KMS-11 (cell line): ENCODE results near the gene CEP97.

Experiments
- H2AFZ ChIP-seq: fragments of 200-600 bp; sonication (generic); 2 replicates; pipeline ENCODE4 v1.6.1; 2016; ENCODE audit warnings: antibody characterized with exemption, mixed run types, low read depth
- H3K27ac ChIP-seq: fragments of 200-600 bp; sonication (generic); 2 replicates; pipeline ENCODE4 v1.6.1; 2016; ENCODE audit warnings: mild to moderate bottlenecking, mixed run types
- H3K27me3 ChIP-seq: fragments of 200-600 bp; sonication (generic); 2 replicates; pipeline ENCODE4 v1.6.1; 2017; ENCODE audit warnings: mild to moderate bottlenecking, low read depth, mixed run types, moderate library complexity; ENCODE audit not compliant: insufficient read depth
- H3K36me3 ChIP-seq: fragments of 200-600 bp; sonication (generic); 2 replicates; pipeline ENCODE4 v1.6.1; 2017; ENCODE audit warnings: mild to moderate bottlenecking, mixed run types; ENCODE audit not compliant: insufficient read depth
- H3K4me1 ChIP-seq: fragments of 200-600 bp; sonication (generic); 2 replicates; pipeline ENCODE4 v1.6.1; 2016; ENCODE audit warnings: mild to moderate bottlenecking, low read depth, mixed run types; ENCODE audit not compliant: poor library complexity, severe bottlenecking
- H3K4me2 ChIP-seq: fragments of 200-600 bp; sonication (generic); 2 replicates; pipeline ENCODE4 v1.7.0; 2016; ENCODE audit warnings: mild to moderate bottlenecking, mixed run types
- H3K4me3 ChIP-seq: fragments of 200-600 bp; sonication (generic); IDR thresholded peaks from 2 replicates; pipeline ENCODE4 v1.6.1; 2017; ENCODE audit warnings: low read depth, low read length, mixed read lengths; ENCODE audit not compliant: insufficient read depth
- H3K79me2 ChIP-seq: fragments of 200-600 bp; sonication (generic); 2 replicates; pipeline ENCODE4 v1.6.1; 2016; ENCODE audit warnings: low read depth, mixed run types; ENCODE audit not compliant: insufficient read depth
- H3K9ac ChIP-seq: fragments of 200-600 bp; sonication (generic); 2 replicates; pipeline ENCODE4 v1.6.1; 2016; ENCODE audit warnings: mild to moderate bottlenecking, mixed run types
- H4K20me1 ChIP-seq: fragments of 200-600 bp; sonication (generic); 2 replicates; pipeline ENCODE4 v1.6.1; 2016; ENCODE audit warnings: mild to moderate bottlenecking, mixed run types; ENCODE audit not compliant: insufficient read depth
- CTCF ChIP-seq: fragments of 200-600 bp; sonication (generic); conservative IDR thresholded peaks from 2 replicates; pipeline ENCODE4 v1.6.1; 2017; ENCODE audit warnings: low read depth, mild to moderate bottlenecking, antibody characterized with exemption, low read length, moderate library complexity, mixed read lengths

CEP97 gene

GRCh38 chr3:101724329-101725193 is at the start of gene CEP97:
Gene CEP97 (plus strand): TSS chr3:101724614. CDS start chr3:101724677, 63 bp downstream.
- Histone ChIP-seq H4K20me1 (no peaks in the 10 kb centered on the region), H3K79me2 (peaks cover 15% of the 10 kb centered on the region; the same call in 1 of the 2 replicates), H3K4me2 (peak within 1 kb of the TSS; percentile 65), H3K27me3 (no peaks in the 10 kb centered on the region), H3K4me1 (peaks cover 29% of the 10 kb centered on the region), H3K9ac (peak within 1 kb of the TSS; percentile 54; the same call in 1 of the 2 replicates), H2AFZ (peak within 1 kb of the TSS; percentile 91), H3K36me3 (peaks cover 4% of the 10 kb centered on the region; the same call in 1 of the 2 replicates), H3K27ac (peak within 1 kb of the TSS; percentile 23; the same call in 1 of the 2 replicates), H3K4me3 (peak within 1 kb of the TSS; percentile 82)
- TF ChIP-seq CTCF: no peak

GRCh38 chr3:101675709-101676215 is 48.7 kb upstream of the CEP97 start:
- Histone ChIP-seq H3K36me3 (peaks cover 7% of the 10 kb centered on the region; the same call in 1 of the 2 replicates), H3K27me3 (no peaks in the 10 kb centered on the region), H3K79me2 (peaks cover 39% of the 10 kb centered on the region), H3K27ac (peak overlapping the region; percentile 90; the same call in 1 of the 2 replicates), H3K4me1 (peaks cover 15% of the 10 kb centered on the region), H4K20me1 (no peaks in the 10 kb centered on the region), H3K4me2 (peak overlapping the region; percentile 65), H3K9ac (peak overlapping the region; percentile 87), H3K4me3 (peak overlapping the region; percentile 71), H2AFZ (peak overlapping the region; percentile 3; the same call in 1 of the 2 replicates)
- TF ChIP-seq CTCF: no peak

- no peak for TF ChIP-seq CTCF
- Histone ChIP-seq H3K4me3 (peak overlapping the region; percentile 71), H3K27ac (peak overlapping the region; percentile 90), H2AFZ (peak overlapping the region; percentile 72), H3K36me3 (peaks cover 12% of the 10 kb centered on the region; the same call in 1 of the 2 replicates), H3K9ac (peak overlapping the region; percentile 87), H3K27me3 (no peaks in the 10 kb centered on the region), H4K20me1 (peaks cover 4% of the 10 kb centered on the region), H3K4me1 (peaks cover 15% of the 10 kb centered on the region), H3K79me2 (peaks cover 41% of the 10 kb centered on the region), H3K4me2 (peak overlapping the region; percentile 65; the same call in 1 of the 2 replicates)
Measured at GRCh38 chr3:101676216-101676764, 48.1 kb upstream of the CEP97 start.

- Histone ChIP-seq H3K79me2 (peaks cover 47% of the 10 kb centered on the region), H3K36me3 (peaks cover 18% of the 10 kb centered on the region; the same call in 1 of the 2 replicates), H2AFZ (peak within 1 kb of the TSS; percentile 72), H3K27me3 (no peaks in the 10 kb centered on the region), H3K4me1 (peaks cover 15% of the 10 kb centered on the region), H3K4me2 (peak within 1 kb of the TSS; percentile 76), H3K27ac (peak within 1 kb of the TSS; percentile 90), H3K9ac (peak within 1 kb of the TSS; percentile 87), H3K4me3 (peak within 1 kb of the TSS; percentile 71), H4K20me1 (peaks cover 4% of the 10 kb centered on the region)
- no peak; the same call in 1 of the 2 replicates for TF ChIP-seq CTCF
Measured at GRCh38 chr3:101676765-101677435, 47.5 kb upstream of the CEP97 start, which contains the start of gene ZBTB11. Gene ZBTB11 (minus strand): TSS chr3:101677132. CDS start chr3:101676914, 218 bp downstream.
